Panc1 (cell line): ENCODE results near the gene RGS4.

Experiments used
- POLR2AphosphoS5 ChIP-seq: IDR thresholded peaks from 2 replicates; pipeline ENCODE4 v1.6.1; 2012; ENCODE audit warnings: mild to moderate bottlenecking, low read depth, low read length, moderate library complexity
- SIN3A ChIP-seq: IDR thresholded peaks from 2 replicates; pipeline ENCODE4 v1.6.1; 2012; ENCODE audit warnings: low read depth, mild to moderate bottlenecking, low read length, moderate library complexity, borderline replicate concordance; ENCODE audit not compliant: insufficient read depth
- TCF7L2 ChIP-seq: IDR thresholded peaks from 2 replicates; pipeline ENCODE4 v1.6.1; 2011; ENCODE audit warnings: mild to moderate bottlenecking, low read depth, low read length, inconsistent platforms
- TF ChIP-seq, protein P1 (sequence below): fragments of 450-650 bp; IDR thresholded peaks from 2 replicates; pipeline ENCODE4 v1.5.1; 2017; ENCODE audit warnings: mild to moderate bottlenecking
- TF ChIP-seq, protein P2 (sequence below), 2 experiments: IDR thresholded peaks; 2 replicates each; pipeline ENCODE4 v1.6.1; 2011 to 2012; ENCODE audit warnings: low read depth in 2 of 2, control low read depth in 1 of 2, low read length in 1 of 2, mild to moderate bottlenecking in 1 of 2, moderate library complexity in 1 of 2; ENCODE audit not compliant: insufficient read depth in 1 of 2

- TF ChIP-seq, protein P1, sequence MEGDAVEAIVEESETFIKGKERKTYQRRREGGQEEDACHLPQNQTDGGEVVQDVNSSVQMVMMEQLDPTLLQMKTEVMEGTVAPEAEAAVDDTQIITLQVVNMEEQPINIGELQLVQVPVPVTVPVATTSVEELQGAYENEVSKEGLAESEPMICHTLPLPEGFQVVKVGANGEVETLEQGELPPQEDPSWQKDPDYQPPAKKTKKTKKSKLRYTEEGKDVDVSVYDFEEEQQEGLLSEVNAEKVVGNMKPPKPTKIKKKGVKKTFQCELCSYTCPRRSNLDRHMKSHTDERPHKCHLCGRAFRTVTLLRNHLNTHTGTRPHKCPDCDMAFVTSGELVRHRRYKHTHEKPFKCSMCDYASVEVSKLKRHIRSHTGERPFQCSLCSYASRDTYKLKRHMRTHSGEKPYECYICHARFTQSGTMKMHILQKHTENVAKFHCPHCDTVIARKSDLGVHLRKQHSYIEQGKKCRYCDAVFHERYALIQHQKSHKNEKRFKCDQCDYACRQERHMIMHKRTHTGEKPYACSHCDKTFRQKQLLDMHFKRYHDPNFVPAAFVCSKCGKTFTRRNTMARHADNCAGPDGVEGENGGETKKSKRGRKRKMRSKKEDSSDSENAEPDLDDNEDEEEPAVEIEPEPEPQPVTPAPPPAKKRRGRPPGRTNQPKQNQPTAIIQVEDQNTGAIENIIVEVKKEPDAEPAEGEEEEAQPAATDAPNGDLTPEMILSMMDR = no peak
- TF ChIP-seq SIN3A (no peak), TCF7L2 (no peak), POLR2AphosphoS5 (no peak)
- TF ChIP-seq, protein P2, sequence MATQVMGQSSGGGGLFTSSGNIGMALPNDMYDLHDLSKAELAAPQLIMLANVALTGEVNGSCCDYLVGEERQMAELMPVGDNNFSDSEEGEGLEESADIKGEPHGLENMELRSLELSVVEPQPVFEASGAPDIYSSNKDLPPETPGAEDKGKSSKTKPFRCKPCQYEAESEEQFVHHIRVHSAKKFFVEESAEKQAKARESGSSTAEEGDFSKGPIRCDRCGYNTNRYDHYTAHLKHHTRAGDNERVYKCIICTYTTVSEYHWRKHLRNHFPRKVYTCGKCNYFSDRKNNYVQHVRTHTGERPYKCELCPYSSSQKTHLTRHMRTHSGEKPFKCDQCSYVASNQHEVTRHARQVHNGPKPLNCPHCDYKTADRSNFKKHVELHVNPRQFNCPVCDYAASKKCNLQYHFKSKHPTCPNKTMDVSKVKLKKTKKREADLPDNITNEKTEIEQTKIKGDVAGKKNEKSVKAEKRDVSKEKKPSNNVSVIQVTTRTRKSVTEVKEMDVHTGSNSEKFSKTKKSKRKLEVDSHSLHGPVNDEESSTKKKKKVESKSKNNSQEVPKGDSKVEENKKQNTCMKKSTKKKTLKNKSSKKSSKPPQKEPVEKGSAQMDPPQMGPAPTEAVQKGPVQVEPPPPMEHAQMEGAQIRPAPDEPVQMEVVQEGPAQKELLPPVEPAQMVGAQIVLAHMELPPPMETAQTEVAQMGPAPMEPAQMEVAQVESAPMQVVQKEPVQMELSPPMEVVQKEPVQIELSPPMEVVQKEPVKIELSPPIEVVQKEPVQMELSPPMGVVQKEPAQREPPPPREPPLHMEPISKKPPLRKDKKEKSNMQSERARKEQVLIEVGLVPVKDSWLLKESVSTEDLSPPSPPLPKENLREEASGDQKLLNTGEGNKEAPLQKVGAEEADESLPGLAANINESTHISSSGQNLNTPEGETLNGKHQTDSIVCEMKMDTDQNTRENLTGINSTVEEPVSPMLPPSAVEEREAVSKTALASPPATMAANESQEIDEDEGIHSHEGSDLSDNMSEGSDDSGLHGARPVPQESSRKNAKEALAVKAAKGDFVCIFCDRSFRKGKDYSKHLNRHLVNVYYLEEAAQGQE (IDR thresholded peaks at IDR 0.05; ENCODE audit: insufficient read depth in 1 of 2, low read depth in 2 of 2, low read length in 1 of 2) = no peak
Observed at GRCh38 chr1:163066168-163066567, 3.0 kb upstream of the RGS4 start.
